Liver (tissue), 3 donors: ENCODE results near the gene KIF2C.

Source experiments
- CTCF ChIP-seq: fragments of 150-350 bp; IDR thresholded peaks from 2 replicates; pipeline ENCODE4 v1.5.1; 2017; ENCODE audit warnings: improper control_type of control experiment, low read depth, low read length; ENCODE audit not compliant: missing input control
- EGR1 ChIP-seq, 2 donors: IDR thresholded peaks; 2 replicates each; pipeline ENCODE4 v1.6.1; 2016 to 2018; ENCODE audit warnings: antibody characterized with exemption in 2 of 2, low read depth in 2 of 2
- HNF4A ChIP-seq, 2 donors: conservative IDR thresholded peaks; 2 replicates each; pipeline ENCODE4 v1.6.1; 2016; ENCODE audit warnings: antibody characterized with exemption in 2 of 2, mild to moderate bottlenecking in 2 of 2
- JUND ChIP-seq, 2 donors: IDR thresholded peaks; 2 replicates each; pipeline ENCODE4 v1.6.1; 2016; ENCODE audit warnings: antibody characterized with exemption in 2 of 2
- NR2F2 ChIP-seq: IDR thresholded peaks from 2 replicates; pipeline ENCODE4 v1.6.1; 2016; ENCODE audit warnings: antibody characterized with exemption
- REST ChIP-seq: IDR thresholded peaks from 2 replicates; pipeline ENCODE4 v1.6.1; 2016; ENCODE audit warnings: antibody characterized with exemption, mild to moderate bottlenecking
- SP1 ChIP-seq: IDR thresholded peaks from 2 replicates; pipeline ENCODE4 v1.6.1; 2018; ENCODE audit warnings: antibody characterized with exemption, mild to moderate bottlenecking
- TAF1 ChIP-seq: conservative IDR thresholded peaks from 2 replicates; pipeline ENCODE4 v1.6.1; 2016; ENCODE audit warnings: antibody characterized with exemption, mild to moderate bottlenecking
- donor health status: healthy.
- donor health status: healthy.

GRCh38 chr1:44694863-44695478 lies 44.7 kb upstream of the KIF2C start:
- TF ChIP-seq EGR1 (IDR thresholded peaks at IDR 0.05; ENCODE audit: low read depth in 2 of 2) (no peak), CTCF (no peak), SP1 (no peak), TAF1 (no peak), HNF4A (conservative IDR thresholded peaks at IDR 0.05) (peak in 1 of 2 donors; percentile 28), NR2F2 (no peak), JUND (IDR thresholded peaks at IDR 0.05) (no peak), REST (no peak)
